Measurements from ENCODE around the gene EGFL7.

EGFL7 gene

DNA sequence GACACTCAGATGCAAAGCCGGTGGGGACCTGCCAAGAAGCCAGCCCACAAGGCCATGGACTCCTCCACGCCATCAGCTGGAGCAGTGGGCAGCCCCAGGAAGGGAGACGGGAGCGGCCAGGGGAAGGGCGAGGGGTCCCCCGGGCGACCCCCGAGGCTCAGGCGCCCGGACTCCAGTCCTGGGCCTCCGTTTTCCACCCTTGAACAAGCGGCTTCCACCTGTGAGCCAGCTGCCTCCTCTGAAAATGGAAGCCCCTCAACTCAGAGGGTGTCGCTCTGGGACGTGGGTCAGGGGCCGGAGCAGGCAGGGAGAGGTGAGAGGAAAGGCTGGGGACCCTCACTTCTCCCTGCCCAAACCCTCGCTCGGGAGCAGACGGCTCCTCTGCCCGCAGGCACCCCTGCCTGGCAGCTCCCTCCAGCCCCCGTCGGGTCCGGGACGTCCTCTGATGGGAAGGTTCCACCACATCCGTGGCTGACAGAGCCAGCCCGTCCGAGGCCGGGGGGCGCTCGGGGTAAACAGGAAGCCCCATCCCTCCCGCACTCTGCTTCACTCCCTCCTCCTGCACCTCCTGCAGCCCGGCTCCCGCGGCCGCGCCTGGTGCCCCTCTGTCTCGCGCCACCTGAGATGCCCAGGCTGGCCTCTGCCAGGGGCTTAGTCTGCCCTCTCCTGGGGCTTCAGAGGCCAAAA, 3.7 kb upstream of the EGFL7 start:
- H3K9me3 Mint-ChIP-seq (ENCODE audit: low read depth), result no peaks in the 10 kb centered on the region
- H3K27ac Mint-ChIP-seq, result no peak overlapping the region
- peaks cover 16% of the 10 kb centered on the region for H3K4me1 Mint-ChIP-seq (ENCODE audit: low read depth)
- H3K36me3 Mint-ChIP-seq, result no peaks in the 10 kb centered on the region
- H3K27me3 Mint-ChIP-seq, result peaks cover 11% of the 10 kb centered on the region
- peak overlapping the region; percentile 30 for H3K4me3 Mint-ChIP-seq

GRCh38 chr9:136659861-136660784, 2.6 kb upstream of the EGFL7 start:
- no peak overlapping the region for H3K27ac Mint-ChIP-seq
- peaks cover 16% of the 10 kb centered on the region for H3K4me1 Mint-ChIP-seq (ENCODE audit: low read depth)
- H3K36me3 Mint-ChIP-seq, result no peaks in the 10 kb centered on the region
- H3K9me3 Mint-ChIP-seq (ENCODE audit: low read depth), result no peaks in the 10 kb centered on the region
- no peak overlapping the region for H3K4me3 Mint-ChIP-seq
- H3K27me3 Mint-ChIP-seq, result peaks cover 13% of the 10 kb centered on the region

- H3K36me3 Mint-ChIP-seq, result no peaks in the 10 kb centered on the region
- H3K27ac Mint-ChIP-seq, result no peak overlapping the region
- no peak overlapping the region for H3K4me3 Mint-ChIP-seq
- peaks cover 15% of the 10 kb centered on the region for H3K4me1 Mint-ChIP-seq (ENCODE audit: low read depth)
- peaks cover 13% of the 10 kb centered on the region for H3K27me3 Mint-ChIP-seq
- no peaks in the 10 kb centered on the region for H3K9me3 Mint-ChIP-seq (ENCODE audit: low read depth)
Observed at GRCh38 chr9:136660971-136661550, 1.7 kb upstream of the EGFL7 start.

- Mint-ChIP-seq H3K36me3 (no peaks in the 10 kb centered on the region), H3K9me3 (ENCODE audit: low read depth) (no peaks in the 10 kb centered on the region), H3K4me3 (no peak overlapping the region), H3K27me3 (peaks cover 11% of the 10 kb centered on the region), H3K4me1 (ENCODE audit: low read depth) (peaks cover 14% of the 10 kb centered on the region), H3K27ac (no peak overlapping the region)
Observed at GRCh38 chr9:136661641-136662325, 933 bp upstream of the EGFL7 start.

- Mint-ChIP-seq H3K4me3 (no peak overlapping the region), H3K27ac (no peak overlapping the region), H3K36me3 (no peaks in the 10 kb centered on the region), H3K9me3 (ENCODE audit: low read depth) (no peaks in the 10 kb centered on the region), H3K27me3 (peaks cover 9% of the 10 kb centered on the region), H3K4me1 (ENCODE audit: low read depth) (peaks cover 12% of the 10 kb centered on the region)
Observed at GRCh38 chr9:136662326-136662655, 425 bp upstream of the EGFL7 start.

- H3K9me3 Mint-ChIP-seq (ENCODE audit: low read depth), result no peaks in the 10 kb centered on the region
- H3K4me3 Mint-ChIP-seq, result peak overlapping the region; percentile 66
- peaks cover 2% of the 10 kb centered on the region for H3K27me3 Mint-ChIP-seq
- H3K27ac Mint-ChIP-seq, result no peak overlapping the region
- peaks cover 1% of the 10 kb centered on the region for H3K4me1 Mint-ChIP-seq (ENCODE audit: low read depth)
- H3K36me3 Mint-ChIP-seq, result no peaks in the 10 kb centered on the region
Observed at GRCh38 chr9:136664000-136664915, 1.5 kb downstream of the EGFL7 start.

DNA sequence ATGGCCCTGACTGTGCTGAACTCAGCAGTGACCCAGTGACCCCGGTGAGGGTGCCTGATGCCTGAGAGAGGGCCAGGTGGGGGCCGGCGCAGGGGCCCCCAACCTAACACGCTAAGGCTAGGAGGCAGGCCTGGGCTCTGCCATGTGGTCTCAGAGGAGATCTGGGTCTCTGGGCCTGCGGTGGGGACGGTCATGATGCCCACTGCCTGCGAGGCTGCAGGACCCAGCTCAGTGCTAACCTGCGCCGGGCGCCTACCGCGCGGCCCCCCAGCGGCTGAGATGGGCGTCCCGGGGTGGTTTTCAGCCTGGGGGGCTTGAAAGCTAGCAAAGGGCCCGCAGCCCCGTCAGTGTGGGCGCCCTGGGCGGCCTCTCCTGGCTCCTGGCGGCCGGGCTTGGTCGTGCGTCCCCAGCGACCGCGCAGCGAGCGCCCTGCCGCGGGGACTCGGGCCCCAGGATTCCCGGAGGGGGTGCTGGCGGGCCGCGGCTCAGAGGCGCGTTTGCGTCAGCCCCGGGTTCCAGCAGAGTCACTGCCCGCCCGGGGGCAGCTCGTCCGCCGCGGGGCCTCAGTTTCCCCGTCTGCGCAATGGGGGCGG, 2.5 kb downstream of the EGFL7 start:
- peak overlapping the region; percentile 66 for H3K4me3 Mint-ChIP-seq
- H3K27ac Mint-ChIP-seq, result no peak overlapping the region
- H3K9me3 Mint-ChIP-seq (ENCODE audit: low read depth), result no peaks in the 10 kb centered on the region
- peaks cover 1% of the 10 kb centered on the region for H3K4me1 Mint-ChIP-seq (ENCODE audit: low read depth)
- H3K27me3 Mint-ChIP-seq, result peaks cover 2% of the 10 kb centered on the region
- H3K36me3 Mint-ChIP-seq, result no peaks in the 10 kb centered on the region

DNA sequence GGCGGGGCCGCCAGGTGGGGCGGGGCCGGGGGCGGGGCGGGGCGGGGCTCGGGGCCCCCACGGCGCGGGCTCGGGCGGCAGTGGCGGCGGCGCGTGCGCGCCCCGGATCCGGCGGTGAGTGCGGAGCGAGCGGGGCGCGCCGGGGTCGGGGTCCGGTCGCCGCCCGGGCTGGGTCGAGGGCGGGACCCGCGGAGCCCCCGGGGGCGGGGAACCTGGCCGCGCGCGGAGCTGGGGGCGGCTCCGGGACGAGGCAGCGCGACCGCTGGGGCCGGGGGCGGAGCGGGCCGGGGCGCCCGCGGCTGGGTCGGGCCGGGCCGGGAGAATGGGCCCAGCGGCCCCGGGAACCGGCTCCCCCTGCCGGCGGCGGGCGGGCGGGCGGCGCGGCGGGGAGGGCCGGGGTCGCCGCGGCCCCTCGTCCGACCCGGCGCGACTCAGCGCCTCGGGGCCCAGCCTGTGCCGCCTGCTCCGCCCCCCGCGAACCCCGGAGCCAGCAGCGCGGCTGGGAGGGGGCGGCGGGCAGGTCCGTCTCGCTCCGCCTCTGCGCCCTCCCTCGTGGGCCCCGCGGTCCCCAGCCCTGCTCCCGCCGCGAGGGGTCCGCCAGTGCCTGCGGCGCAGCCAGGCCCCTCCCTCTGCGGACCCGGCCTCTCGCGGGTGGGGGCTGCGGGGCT, 3.1 kb downstream of the EGFL7 start:
- Mint-ChIP-seq H3K27ac (no peak overlapping the region), H3K36me3 (no peaks in the 10 kb centered on the region), H3K4me3 (no peak overlapping the region), H3K9me3 (ENCODE audit: low read depth) (no peaks in the 10 kb centered on the region), H3K4me1 (ENCODE audit: low read depth) (peaks cover 1% of the 10 kb centered on the region), H3K27me3 (peaks cover 2% of the 10 kb centered on the region)

- Mint-ChIP-seq H3K4me1 (ENCODE audit: low read depth) (peaks cover 1% of the 10 kb centered on the region), H3K4me3 (peak overlapping the region; percentile 49)
Observed at GRCh38 chr9:136666372-136667213, 3.9 kb downstream of the EGFL7 start.

GRCh38 chr9:136667214-136667939, 4.7 kb downstream of the EGFL7 start:
- Mint-ChIP-seq H3K4me1 (ENCODE audit: low read depth) (peaks cover 1% of the 10 kb centered on the region), H3K9me3 (ENCODE audit: low read depth) (no peaks in the 10 kb centered on the region), H3K36me3 (no peaks in the 10 kb centered on the region), H3K4me3 (no peak overlapping the region), H3K27me3 (peaks cover 2% of the 10 kb centered on the region), H3K27ac (no peak overlapping the region)

More at GRCh38 chr9:136666372-136667213, 3.9 kb downstream of the EGFL7 start:
- Mint-ChIP-seq H3K27me3 (peaks cover 2% of the 10 kb centered on the region), H3K27ac (no peak overlapping the region), H3K9me3 (ENCODE audit: low read depth) (no peaks in the 10 kb centered on the region), H3K36me3 (no peaks in the 10 kb centered on the region)

- Mint-ChIP-seq H3K36me3 (no peaks in the 10 kb centered on the region), H3K4me1 (ENCODE audit: low read depth) (peaks cover 1% of the 10 kb centered on the region), H3K4me3 (no peak overlapping the region), H3K9me3 (ENCODE audit: low read depth) (no peaks in the 10 kb centered on the region), H3K27me3 (peaks cover 2% of the 10 kb centered on the region), H3K27ac (no peak overlapping the region)
Observed at GRCh38 chr9:136667940-136668760, 5.4 kb downstream of the EGFL7 start.

All from activated naive CD8-positive, alpha-beta T cell (primary cell).